HepG2 (cell line): Measurements from ENCODE around the gene MTCL1. TPM values are rescaled to one million over a fixed set of nuclear protein-coding genes. Genes with fewer than 3 reads are reported as not detected.

Source experiments
- ATAC-seq: fragments of 200-7000 bp; cut with Tn5 transposase; 3 replicates; pipeline ENCODE4 v1.9.1; 2020; ENCODE audit warnings: mild to moderate bottlenecking, moderate library complexity
- BruUV-seq: library from RNA; stranded (reverse); fragments of 400-500 nt; replicated peaks from 2 replicates; lab custom pipeline; 2021; lab: Mats Ljungman, UMichigan
- CTCF ChIA-PET: fragments of 300-600 bp; formaldehyde crosslinking; extraction: SDS; loops from one replicate; lab custom pipeline; 2021; ENCODE audit warnings: low total read pairs, inconsistent platforms, low intra/inter-chr PET ratio; lab: Yijun Ruan, JAX
- POLR2A ChIA-PET: fragments of 350-600 bp; sonication (Branson Sonifier 250); formaldehyde crosslinking; loops from one replicate; lab custom pipeline; 2020; ENCODE audit warnings: antibody characterized with exemption, inconsistent platforms; lab: Yijun Ruan, JAX
- DNase-seq: peaks from one replicate; pipeline ENCODE4 v3.0.0-alpha.2; 2015; ENCODE audit warnings: low spot score
- FAIRE-seq: peaks from 3 replicates; lab custom pipeline; 2011; peaks lifted over from hg19 to GRCh38; lab: Jason Lieb, UNC
- H2AFZ ChIP-seq: one replicate; pipeline ENCODE4 v1.6.1; 2011; ENCODE audit warnings: low read length, inconsistent platforms
- H3K27ac ChIP-seq: fragments of 300-600 bp; 3 replicates; pipeline ENCODE4 v1.8.0; 2011; ENCODE audit warnings: mixed run types, mild to moderate bottlenecking, mixed read lengths, low read length, inconsistent platforms; ENCODE audit not compliant: insufficient read depth; ENCODE audit errors: extremely low read length
- H3K27me3 ChIP-seq, 2 experiments: fragments of 200-600 bp in 1 of 2; 2 replicates in 1 of 2; 3 replicates in 1 of 2; pipeline versions ENCODE4 v1.6.0 to v1.8.0; 2011; ENCODE audit warnings: low read length in 2 of 2, mild to moderate bottlenecking in 2 of 2, moderate library complexity in 2 of 2, inconsistent platforms in 1 of 2; ENCODE audit not compliant: insufficient read depth in 2 of 2, control insufficient read depth in 1 of 2
- H3K36me3 ChIP-seq, 2 experiments: fragments of 200-600 bp in 1 of 2; replicated peaks in 1 of 2; 2 replicates in 1 of 2; 3 replicates in 1 of 2; pipeline versions ENCODE4 v1.5.1 to v1.8.0; 2011; ENCODE audit warnings: low read length in 2 of 2, inconsistent platforms in 1 of 2; ENCODE audit not compliant: insufficient read depth in 2 of 2, control insufficient read depth in 1 of 2
- H3K4me1 ChIP-seq: 2 replicates; pipeline ENCODE4 v1.5.1; 2012; ENCODE audit warnings: low read length, inconsistent platforms; ENCODE audit not compliant: insufficient read depth
- H3K4me2 ChIP-seq: 2 replicates; pipeline ENCODE4 v1.6.0; 2011; ENCODE audit warnings: low read depth, low read length, inconsistent platforms
- H3K4me3 ChIP-seq, 3 experiments: fragments of 200-600 bp in 1 of 3; sonication (generic), shearing (Covaris generic) in 1 of 3; replicated peaks in 1 of 3; 2 replicates each; pipeline ENCODE4 v1.5.1; 2011 to 2016; ENCODE audit warnings: low read length in 3 of 3, inconsistent platforms in 2 of 3, low read depth in 2 of 3, mild to moderate bottlenecking in 2 of 3, control low read depth in 1 of 3, mixed read lengths in 1 of 3; ENCODE audit not compliant: insufficient read depth in 1 of 3
- H3K79me2 ChIP-seq: one replicate; pipeline ENCODE4 v1.6.1; 2011; ENCODE audit warnings: low read length, inconsistent platforms; ENCODE audit not compliant: insufficient read depth
- H3K9ac ChIP-seq: 2 replicates; pipeline ENCODE4 v1.6.0; 2011; ENCODE audit warnings: mild to moderate bottlenecking, low read depth, low read length, inconsistent platforms; ENCODE audit not compliant: insufficient read depth
- H3K9me3 ChIP-seq: 2 replicates; pipeline ENCODE4 v1.5.1; 2012; ENCODE audit warnings: mild to moderate bottlenecking, low read length
- H4K20me1 ChIP-seq: 2 replicates; pipeline ENCODE4 v1.6.0; 2011; ENCODE audit warnings: inconsistent platforms, mild to moderate bottlenecking, low read length, moderate library complexity; ENCODE audit not compliant: insufficient read depth
- ATF4 ChIP-seq, 2 experiments: fragments of 450-650 bp in 1 of 2; sonication (generic) in 1 of 2; formaldehyde crosslinking; IDR thresholded peaks; 2 replicates each; pipeline versions ENCODE4 v1.5.0 to v1.8.0; 2020 to 2022; ENCODE audit warnings: mild to moderate bottlenecking in 1 of 2, missing genetic modification reagents in 1 of 2
- ESRRA ChIP-seq: sonication (generic); formaldehyde crosslinking; IDR thresholded peaks from 2 replicates; pipeline ENCODE4 v1.5.1; 2020; ENCODE audit warnings: mild to moderate bottlenecking, low read depth, missing genetic modification reagents
- ETV6 ChIP-seq: sonication (generic); formaldehyde crosslinking; conservative IDR thresholded peaks from 2 replicates; pipeline ENCODE4 v1.4.0; 2020; ENCODE audit warnings: missing genetic modification reagents
- FOSL1 ChIP-seq: sonication (generic); formaldehyde crosslinking; IDR thresholded peaks from 2 replicates; pipeline ENCODE4 v1.9.0; 2021; ENCODE audit warnings: missing genetic modification reagents, borderline replicate concordance
- MXD4 ChIP-seq: IDR thresholded peaks from 2 replicates; pipeline ENCODE4 v1.6.1; 2016; ENCODE audit warnings: mild to moderate bottlenecking, missing biosample characterization, missing genetic modification reagents
- RBM39 ChIP-seq: fragments of 200-400 bp; formaldehyde crosslinking; IDR thresholded peaks from one replicate; pipeline ENCODE4 v1.6.1; 2018; ENCODE audit warnings: antibody characterized with exemption, mild to moderate bottlenecking, low read depth, low read length; ENCODE audit not compliant: poor library complexity, severe bottlenecking
- REXO4 ChIP-seq: sonication (generic); formaldehyde crosslinking; IDR thresholded peaks from 2 replicates; pipeline ENCODE4 v1.8.0; 2022; ENCODE audit warnings: missing genetic modification reagents, mild to moderate bottlenecking, borderline replicate concordance
- SMYD3 ChIP-seq: sonication (generic); formaldehyde crosslinking; IDR thresholded peaks from 2 replicates; pipeline ENCODE4 v1.8.1; 2023; ENCODE audit warnings: mild to moderate bottlenecking, missing genetic modification reagents
- SP1 ChIP-seq, 2 experiments: fragments of 450-650 bp in 1 of 2; sonication (generic) in 1 of 2; formaldehyde crosslinking in 1 of 2; IDR thresholded peaks; 2 replicates each; pipeline versions ENCODE4 v1.4.0 to v1.6.1; 2016 to 2020; ENCODE audit warnings: missing genetic modification reagents in 1 of 2
- SRSF4 ChIP-seq: fragments of 200-400 bp; formaldehyde crosslinking; IDR thresholded peaks from one replicate; pipeline ENCODE4 v1.6.1; 2018; ENCODE audit warnings: mild to moderate bottlenecking, low read depth, low read length, moderate library complexity; ENCODE audit not compliant: poor library complexity, severe bottlenecking
- ZBTB7A ChIP-seq: sonication (generic); formaldehyde crosslinking; IDR thresholded peaks from 2 replicates; pipeline ENCODE4 v1.8.0; 2022; ENCODE audit warnings: mild to moderate bottlenecking, missing genetic modification reagents
- ZFP36L1 ChIP-seq: sonication (generic); formaldehyde crosslinking; IDR thresholded peaks from 2 replicates; pipeline ENCODE4 v1.8.0; 2022; ENCODE audit warnings: mild to moderate bottlenecking, missing genetic modification reagents, moderate library complexity
- ZNF83 ChIP-seq: sonication (generic); formaldehyde crosslinking; IDR thresholded peaks from 2 replicates; pipeline ENCODE4 v1.4.0; 2020; ENCODE audit warnings: missing genetic modification reagents, mild to moderate bottlenecking, borderline replicate concordance
- WGBS: methylation state at CpG from one replicate; pipeline ENCODE4 v1.1.6; 2017; ENCODE audit warnings: low lambda C conversion rate; 5-methylcytosine and 5-hydroxymethylcytosine counted together
- in situ Hi-C: cut with HindIII; loops from 2 replicates; pipeline ENCODE4 v1.10.0; 2017; ENCODE audit warnings: low pct_unique_long_range_greater_than_20kb; ENCODE audit not compliant: extremely low pct_ligation_motif_present
- intact Hi-C: fragments of 100-400 bp; cut with micrococcal nuclease; formaldehyde crosslinking; loops from one replicate; pipeline ENCODE4 v1.10.0; 2022; ENCODE audit not compliant: unreplicated experiment
- polyA plus RNA-seq, 8 experiments: library from polyadenylated mRNA; depleted of rRNA in 3 of 8; stranded (reverse) in 7 of 8; unstranded in 1 of 8; fragments of >200 nt; fragmentation: Illumina TruSeq in 4 of 8; extraction: Trizol in 4 of 8; gene quantifications; 2 replicates each; pipeline versions ENCODE4 v1.2.1 to v1.2.3, GENCODE V29; 2011 to 2016; ENCODE audit warnings: low read depth in 4 of 8, missing spikeins in 1 of 8, mixed read lengths in 1 of 8; ENCODE audit not compliant: insufficient read depth in 1 of 8
- total RNA-seq, 5 experiments: library from RNA; depleted of rRNA; stranded (reverse); fragments of >200 nt; fragmentation: Illumina TruSeq; extraction: Trizol; gene quantifications; 2 replicates each; pipeline ENCODE4 v1.2.3, GENCODE V29; 2016; ENCODE audit warnings: low read depth in 1 of 5

MTCL1 gene
- total and polyA plus RNA-seq, 2 of the 13 experiments (the other 11 are each of a cell fraction or from before 2014, with no cell fraction given), result 3.1 to 3.2 TPM

- ChIA-PET CTCF (no interaction called here), POLR2A (no interaction called here)
- no peak for TF ChIP-seq ZFP36L1 (CRISPR knock-in tag)
- TF ChIP-seq ESRRA (CRISPR knock-in tag), result no peak
- TF ChIP-seq FOSL1 (CRISPR knock-in tag), result no peak
- TF ChIP-seq ATF4 (CRISPR knock-in tag; IDR thresholded peaks at IDR 0.05), result no peak
- no peak for TF ChIP-seq MXD4
- TF ChIP-seq ZBTB7A (CRISPR knock-in tag), result no peak
- no peak for TF ChIP-seq SMYD3 (CRISPR knock-in tag)
- no peak for TF ChIP-seq SRSF4
- TF ChIP-seq RBM39, result no peak
- no peak for TF ChIP-seq REXO4 (CRISPR knock-in tag)
- TF ChIP-seq ETV6, result no peak
- no peak for TF ChIP-seq ZNF83 (CRISPR knock-in tag)
- no peak for TF ChIP-seq SP1 (IDR thresholded peaks at IDR 0.05)
- no peak for TF ChIP-seq SP1 (CRISPR knock-in tag; IDR thresholded peaks at IDR 0.05)
- BruUV-seq, result no TSS peak
- H3K4me2 ChIP-seq, result no peak overlapping the region
- no peak overlapping the region for H3K27ac ChIP-seq
- ATAC-seq (no peak), FAIRE-seq (no peak), DNase-seq (no peak)
- H3K4me1 ChIP-seq, result peaks cover 16% of the 10 kb centered on the region
- no peaks in the 10 kb centered on the region; a peak in 1 of 5 replicates for H3K36me3 ChIP-seq
- H3K9ac ChIP-seq, result no peak overlapping the region
- intact Hi-C loops (no loop called here), in situ Hi-C loops (no loop called here)
- 100% methylated on average over 1 of the region's 6 CpGs for WGBS
- no peaks in the 10 kb centered on the region for H3K27me3 ChIP-seq
- H2AFZ ChIP-seq, result no peak overlapping the region
- H4K20me1 ChIP-seq, result no peaks in the 10 kb centered on the region
- no peaks in the 10 kb centered on the region for H3K9me3 ChIP-seq
- no peaks in the 10 kb centered on the region for H3K79me2 ChIP-seq
- no peak overlapping the region for H3K4me3 ChIP-seq
These were observed 74.9 kb downstream of the MTCL1 start for GRCh38 chr18:8780227-8780626.
